Measurements from ENCODE around the gene ZFHX3. TPM values are rescaled to one million over a fixed set of nuclear protein-coding genes. Genes with fewer than 3 reads are reported as not detected.

ZFHX3 gene
- total RNA-seq, 2 experiments from 2014 or later: 0.63 to 0.64 TPM

- no peaks in the 10 kb centered on the region for H3K27me3 ChIP-seq (ENCODE audit: control insufficient read depth in 1 of 2, insufficient read depth in 2 of 2, low read length in 2 of 2)
- H3K4me1 ChIP-seq (ENCODE audit: insufficient read depth, low read length): no peaks in the 10 kb centered on the region
- H3K4me3 ChIP-seq (ENCODE audit: low read length): no peak overlapping the region
- Mint-ChIP-seq H3K4me1 (ENCODE audit: low read depth) (no peaks in the 10 kb centered on the region), H3K27ac (no peak overlapping the region), H3K27me3 (no peaks in the 10 kb centered on the region), H3K36me3 (ENCODE audit: low read depth) (no peaks in the 10 kb centered on the region), H3K4me3 (no peak overlapping the region), H3K9me3 (no peaks in the 10 kb centered on the region)
- TF ChIP-seq CTCF (IDR thresholded peaks at IDR 0.05): no peak
- ChIA-PET POLR2A (no interaction called here), CTCF (no interaction called here)
- ATAC-seq (ENCODE audit: poor library complexity): no peak
- H3K9me3 ChIP-seq (ENCODE audit: control insufficient read depth in 1 of 2, insufficient read depth in 1 of 2, low read length in 2 of 2): peaks cover 0 to 38% of the 10 kb centered on the region in 2 experiments
- no peak for DNase-seq
- intact Hi-C loops (cut with DNase I, micrococcal nuclease): no loop called here
- H3K27ac ChIP-seq (ENCODE audit: low read depth in 1 of 2, low read length in 2 of 2): peak overlapping the region in 1 of 2 donors; percentile 10
- no peaks in the 10 kb centered on the region for H3K36me3 ChIP-seq (ENCODE audit: insufficient read depth, low read length)
Observed at GRCh38 chr16:72961115-72961832, 86.7 kb downstream of the ZFHX3 start.

GRCh38 chr16:72960101-72960500, 87.8 kb downstream of the ZFHX3 start:
- Mint-ChIP-seq H3K4me1 (ENCODE audit: low read depth) (no peaks in the 10 kb centered on the region), H3K27ac (no peak overlapping the region), H3K36me3 (ENCODE audit: low read depth) (no peaks in the 10 kb centered on the region), H3K4me3 (no peak overlapping the region), H3K27me3 (no peaks in the 10 kb centered on the region), H3K9me3 (no peaks in the 10 kb centered on the region)
- ChIA-PET POLR2A (no interaction called here), CTCF (no interaction called here)
- ATAC-seq (ENCODE audit: poor library complexity) (no peak), DNase-seq (no peak)
- intact Hi-C loops (cut with DNase I, micrococcal nuclease): no loop called here
- Histone ChIP-seq H3K9me3 (ENCODE audit: control insufficient read depth in 1 of 2, insufficient read depth in 1 of 2, low read length in 2 of 2) (peaks cover 0 to 38% of the 10 kb centered on the region in 2 experiments), H3K4me3 (ENCODE audit: low read length) (no peak overlapping the region), H3K36me3 (ENCODE audit: insufficient read depth, low read length) (no peaks in the 10 kb centered on the region), H3K27me3 (ENCODE audit: control insufficient read depth in 1 of 2, insufficient read depth in 2 of 2, low read length in 2 of 2) (no peaks in the 10 kb centered on the region), H3K27ac (ENCODE audit: low read depth in 1 of 2, low read length in 2 of 2) (no peak overlapping the region), H3K4me1 (ENCODE audit: insufficient read depth, low read length) (no peaks in the 10 kb centered on the region)
- TF ChIP-seq CTCF (IDR thresholded peaks at IDR 0.05): no peak

- TF ChIP-seq CTCF (IDR thresholded peaks at IDR 0.05): no peak
- no peak overlapping the region for H3K4me3 ChIP-seq (ENCODE audit: low read length)
- H3K27me3 Mint-ChIP-seq: no peaks in the 10 kb centered on the region
- no peaks in the 10 kb centered on the region for H3K4me1 ChIP-seq (ENCODE audit: insufficient read depth, low read length)
- no peak overlapping the region for H3K27ac Mint-ChIP-seq
- H3K4me3 Mint-ChIP-seq: no peak overlapping the region
- ATAC-seq (ENCODE audit: poor library complexity) (no peak), DNase-seq (no peak)
- H3K9me3 Mint-ChIP-seq: no peaks in the 10 kb centered on the region
- H3K27ac ChIP-seq (ENCODE audit: low read depth in 1 of 2, low read length in 2 of 2): no peak overlapping the region
- intact Hi-C loops (cut with DNase I, micrococcal nuclease): no loop called here
- H3K36me3 Mint-ChIP-seq (ENCODE audit: low read depth): no peaks in the 10 kb centered on the region
- no peaks in the 10 kb centered on the region for H3K4me1 Mint-ChIP-seq (ENCODE audit: low read depth)
- no peaks in the 10 kb centered on the region for H3K27me3 ChIP-seq (ENCODE audit: control insufficient read depth in 1 of 2, insufficient read depth in 2 of 2, low read length in 2 of 2)
- ChIA-PET POLR2A (no interaction called here), CTCF (no interaction called here)
- no peaks in the 10 kb centered on the region for H3K36me3 ChIP-seq (ENCODE audit: insufficient read depth, low read length)
- peaks cover 0 to 38% of the 10 kb centered on the region in 2 experiments for H3K9me3 ChIP-seq (ENCODE audit: control insufficient read depth in 1 of 2, insufficient read depth in 1 of 2, low read length in 2 of 2)
Observed at GRCh38 chr16:72959301-72959996, 88.5 kb downstream of the ZFHX3 start.

Measured in CD4-positive, alpha-beta T cell (primary cell).